MCF 10A (cell line): ENCODE results near the gene SLC35D2. TPM values are rescaled to one million over a fixed set of nuclear protein-coding genes. Genes with fewer than 3 reads are reported as not detected.
A peak's percentile ranks its signal among the peaks of the same experiment; 100 is the strongest.
"Not testable (repeated sequence)": the region's sequence is repeated elsewhere in the genome, so short reads cannot be mapped to it uniquely, and the experiment has no call there.

Experiments used
- BruUV-seq: library from RNA; stranded (reverse); fragments of 400-500 nt; replicated peaks from 2 replicates; lab custom pipeline; 2021; lab: Mats Ljungman, UMichigan
- CTCF ChIA-PET: fragments of 300-600 bp; sonication (Branson Sonifier 250); formaldehyde crosslinking; extraction: SDS; loops from one replicate; lab custom pipeline; 2021; ENCODE audit warnings: antibody characterized with exemption, inconsistent platforms; lab: Yijun Ruan, JAX
- POLR2A ChIA-PET: fragments of 300-600, 350-650 bp; sonication (Branson Sonifier 250); formaldehyde crosslinking; extraction: SDS; loops from one replicate; lab custom pipeline; 2020; ENCODE audit warnings: antibody characterized with exemption, inconsistent platforms; lab: Yijun Ruan, JAX
- DNase-seq: peaks from one replicate; pipeline ENCODE4 v3.0.0-alpha.2; 2018; ENCODE audit not compliant: unreplicated experiment
- H3K27ac Mint-ChIP-seq: one replicate; pipeline ENCODE4 v1.8.0; 2022; ENCODE audit warnings: mild to moderate bottlenecking, low read depth, mixed read lengths; ENCODE audit not compliant: unreplicated experiment
- H3K27me3 Mint-ChIP-seq: one replicate; pipeline ENCODE4 v1.8.0; 2022; ENCODE audit warnings: mixed read lengths; ENCODE audit not compliant: insufficient read depth, unreplicated experiment
- H3K36me3 Mint-ChIP-seq: one replicate; pipeline ENCODE4 v1.8.0; 2022; ENCODE audit warnings: mild to moderate bottlenecking, moderate library complexity, mixed read lengths; ENCODE audit not compliant: insufficient read depth, unreplicated experiment
- H3K4me1 Mint-ChIP-seq: one replicate; pipeline ENCODE4 v1.8.0; 2022; ENCODE audit warnings: mixed read lengths; ENCODE audit not compliant: insufficient read depth, unreplicated experiment
- H3K4me3 Mint-ChIP-seq: one replicate; pipeline ENCODE4 v1.8.0; 2022; ENCODE audit warnings: mild to moderate bottlenecking, moderate library complexity, mixed read lengths; ENCODE audit not compliant: unreplicated experiment
- H3K9me3 Mint-ChIP-seq: one replicate; pipeline ENCODE4 v1.8.0; 2022; ENCODE audit warnings: mixed read lengths; ENCODE audit not compliant: unreplicated experiment
- intact Hi-C: fragments of 100-400 bp; cut with micrococcal nuclease; formaldehyde crosslinking; loops from 2 replicates; pipeline ENCODE4 v1.14.1; 2022
- total RNA-seq: library from RNA; stranded (reverse); gene quantifications from 2 replicates; pipeline ENCODE4 v1.2.3, GENCODE V29; 2022
- TF ChIP-seq, protein P1 (sequence below): fragments of 200-600 bp; IDR thresholded peaks from one replicate; pipeline ENCODE4 v1.8.0; 2022; ENCODE audit warnings: antibody characterized with exemption, mild to moderate bottlenecking; ENCODE audit not compliant: unreplicated experiment

The SLC35D2 gene
- total RNA-seq, 1 experiment from 2014 or later = 20.8 TPM

DNA sequence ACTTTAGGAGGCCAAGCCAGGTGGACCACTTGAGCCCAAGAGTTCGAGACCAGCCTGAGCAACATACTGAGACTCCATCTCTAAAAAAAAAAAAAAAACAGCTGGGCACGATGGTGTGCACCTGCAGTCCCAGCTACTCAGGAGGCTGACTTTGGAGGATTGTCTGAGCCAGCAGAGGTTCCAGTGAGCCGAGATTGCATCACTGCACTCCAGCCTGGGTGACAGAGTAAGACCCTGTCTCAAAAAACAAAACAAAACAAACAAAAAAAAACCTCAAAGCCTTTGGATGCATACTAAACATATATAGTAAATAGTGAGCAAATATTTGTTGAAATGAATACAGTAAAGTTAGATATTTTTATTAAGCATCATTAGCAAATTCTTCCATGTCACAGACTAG is 5.3 kb downstream of the SLC35D2 start:
- peaks cover 34% of the 10 kb centered on the region for H3K4me1 Mint-ChIP-seq
- no peaks in the 10 kb centered on the region for H3K27me3 Mint-ChIP-seq
- H3K36me3 Mint-ChIP-seq = peaks cover 11% of the 10 kb centered on the region
- ChIA-PET CTCF (interaction anchor here (0.6 to 1.3 kb wide), 6 partner anchors 13 to 241 kb away, joined by 3 to 5 read pairs (median 4); no protein-coding TSS in a partner anchor), POLR2A (interaction anchor here (0.7 kb wide), 1 partner anchor 28 kb away, joined by 3 read pairs; no protein-coding TSS in a partner anchor)
- H3K4me3 Mint-ChIP-seq = no peak overlapping the region
- no peak overlapping the region for H3K27ac Mint-ChIP-seq
- BruUV-seq = no TSS peak
- intact Hi-C loops = no loop called here
- no peak for DNase-seq
- H3K9me3 Mint-ChIP-seq = no peaks in the 10 kb centered on the region
- TF ChIP-seq, protein P1, sequence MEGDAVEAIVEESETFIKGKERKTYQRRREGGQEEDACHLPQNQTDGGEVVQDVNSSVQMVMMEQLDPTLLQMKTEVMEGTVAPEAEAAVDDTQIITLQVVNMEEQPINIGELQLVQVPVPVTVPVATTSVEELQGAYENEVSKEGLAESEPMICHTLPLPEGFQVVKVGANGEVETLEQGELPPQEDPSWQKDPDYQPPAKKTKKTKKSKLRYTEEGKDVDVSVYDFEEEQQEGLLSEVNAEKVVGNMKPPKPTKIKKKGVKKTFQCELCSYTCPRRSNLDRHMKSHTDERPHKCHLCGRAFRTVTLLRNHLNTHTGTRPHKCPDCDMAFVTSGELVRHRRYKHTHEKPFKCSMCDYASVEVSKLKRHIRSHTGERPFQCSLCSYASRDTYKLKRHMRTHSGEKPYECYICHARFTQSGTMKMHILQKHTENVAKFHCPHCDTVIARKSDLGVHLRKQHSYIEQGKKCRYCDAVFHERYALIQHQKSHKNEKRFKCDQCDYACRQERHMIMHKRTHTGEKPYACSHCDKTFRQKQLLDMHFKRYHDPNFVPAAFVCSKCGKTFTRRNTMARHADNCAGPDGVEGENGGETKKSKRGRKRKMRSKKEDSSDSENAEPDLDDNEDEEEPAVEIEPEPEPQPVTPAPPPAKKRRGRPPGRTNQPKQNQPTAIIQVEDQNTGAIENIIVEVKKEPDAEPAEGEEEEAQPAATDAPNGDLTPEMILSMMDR = no peak

DNA sequence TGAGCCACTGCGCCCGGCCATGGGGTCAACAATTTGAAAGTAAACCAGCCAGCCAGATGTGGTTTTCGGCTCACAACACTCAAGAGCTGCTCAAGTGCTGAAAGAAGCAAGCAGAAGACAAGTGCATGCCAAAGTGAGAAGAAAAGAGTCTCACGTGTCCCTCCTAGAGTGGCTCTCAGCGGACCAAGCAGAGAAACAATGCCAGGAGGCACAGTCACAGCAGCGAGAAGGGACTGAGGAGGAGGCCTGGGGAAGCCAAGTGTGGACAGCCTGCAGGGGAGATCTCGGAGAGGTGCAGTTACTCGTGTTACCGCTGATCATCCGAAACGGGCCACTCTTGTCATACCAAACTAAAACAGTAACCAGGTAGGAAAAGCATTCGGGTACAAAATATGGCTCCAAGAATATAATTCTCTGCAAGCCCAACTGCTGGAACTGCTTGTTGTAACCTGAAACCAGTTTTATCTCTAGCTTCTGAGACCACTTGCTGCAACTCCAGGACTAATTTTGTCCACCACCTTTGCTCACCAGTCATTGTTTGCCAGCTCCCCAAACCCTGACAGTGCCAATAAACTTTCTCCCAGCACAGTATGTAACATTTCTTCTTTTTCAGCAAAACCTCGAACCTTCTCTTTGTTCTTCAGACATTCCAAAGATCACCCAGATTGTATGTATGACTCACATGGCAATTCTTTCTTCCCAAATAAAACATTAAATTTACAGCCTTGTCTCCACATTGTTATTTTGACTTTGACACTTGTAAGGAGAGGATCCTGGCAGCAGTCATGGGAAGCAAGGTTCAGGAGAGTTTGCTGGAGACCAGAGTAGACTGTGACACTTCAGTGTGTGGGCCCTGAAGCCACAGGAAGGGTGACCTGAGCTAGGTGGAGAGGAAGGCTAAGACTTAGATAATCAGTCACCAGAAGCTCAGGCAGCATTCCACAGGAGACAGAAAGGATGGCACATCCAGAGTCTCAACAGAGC is 6.3 kb downstream of the SLC35D2 start:
- H3K27me3 Mint-ChIP-seq = no peaks in the 10 kb centered on the region
- CTCF ChIA-PET = interaction anchor here (0.6 to 1.3 kb wide), 6 partner anchors 38 to 160 kb away, joined by 3 to 5 read pairs (median 3); no protein-coding TSS in a partner anchor
- no peak overlapping the region for H3K4me3 Mint-ChIP-seq

DNA sequence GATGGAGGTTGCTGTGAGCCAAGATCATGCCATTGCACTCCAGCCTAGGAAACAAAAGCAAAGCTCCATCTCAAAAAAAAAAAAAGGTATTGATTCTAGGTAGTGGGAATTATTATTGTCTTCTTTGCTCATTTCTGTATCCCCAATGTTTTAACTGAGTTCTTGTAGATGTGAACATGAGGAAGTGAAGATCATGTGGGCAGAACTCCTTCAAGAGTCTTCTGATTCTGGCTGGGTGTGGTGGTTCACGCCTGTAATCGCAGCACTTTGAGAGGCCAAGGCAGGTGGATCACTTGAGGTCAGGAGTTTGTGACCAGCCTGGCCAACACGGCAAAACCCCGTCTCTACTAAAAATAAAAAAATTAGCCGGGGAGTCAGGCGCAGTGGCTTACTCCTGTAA is 8.0 kb downstream of the SLC35D2 start:
- H3K9me3 Mint-ChIP-seq, intact Hi-C loops, H3K36me3 Mint-ChIP-seq, H3K27me3 Mint-ChIP-seq, H3K4me3 Mint-ChIP-seq, H3K27ac Mint-ChIP-seq, BruUV-seq, DNase-seq, POLR2A ChIA-PET: not testable (repeated sequence)
- peaks cover 20% of the 10 kb centered on the region for H3K4me1 Mint-ChIP-seq
- CTCF ChIA-PET = interaction anchor here (0.6 kb wide), 1 partner anchor 244 kb away, joined by 3 read pairs; the partner anchor contains the start of gene CDC14B

More for the DNA sequence above, 6.3 kb downstream of the SLC35D2 start:
- intact Hi-C loops = no loop called here
- BruUV-seq = no TSS peak
- peak; percentile 15 for DNase-seq
- H3K27ac Mint-ChIP-seq = peak overlapping the region; percentile 2
- peaks cover 34% of the 10 kb centered on the region for H3K4me1 Mint-ChIP-seq
- TF ChIP-seq, protein P1 = no peak
- POLR2A ChIA-PET = interaction anchor here (0.7 to 1.1 kb wide), 3 partner anchors 9 to 308 kb away, joined by 3 to 5 read pairs (median 3); no protein-coding TSS in a partner anchor
- no peaks in the 10 kb centered on the region for H3K9me3 Mint-ChIP-seq
- H3K36me3 Mint-ChIP-seq = peaks cover 11% of the 10 kb centered on the region

DNA sequence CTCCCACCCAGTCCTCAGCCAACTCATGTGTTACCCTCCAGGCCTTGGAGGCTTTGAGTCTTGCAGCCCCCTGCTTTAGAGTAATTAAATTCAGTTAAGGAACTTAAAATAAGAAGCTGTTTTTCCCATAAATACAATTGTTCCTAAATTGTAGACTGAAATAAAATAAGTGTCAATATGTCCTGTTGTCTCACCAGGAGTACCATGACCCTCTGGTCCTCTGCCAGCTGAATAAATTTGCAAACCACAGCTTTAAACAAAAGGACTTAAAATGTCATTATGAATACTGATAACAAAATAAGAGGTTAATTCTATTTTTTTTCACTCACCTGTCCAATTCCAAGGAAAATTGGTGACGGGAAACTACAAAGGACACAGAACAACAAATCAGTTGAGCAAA is 15.6 kb downstream of the SLC35D2 start:
- CTCF ChIA-PET = interaction anchor here (0.6 to 1.0 kb wide), 3 partner anchors 15 to 302 kb away, joined by 3 read pairs; no protein-coding TSS in a partner anchor
- no TSS peak for BruUV-seq
- Mint-ChIP-seq H3K36me3 (peaks cover 19% of the 10 kb centered on the region), H3K27ac (no peak overlapping the region), H3K27me3 (no peaks in the 10 kb centered on the region), H3K4me1 (no peaks in the 10 kb centered on the region), H3K9me3 (no peaks in the 10 kb centered on the region), H3K4me3 (no peak overlapping the region)
- POLR2A ChIA-PET = interaction anchor here (1.1 kb wide), 1 partner anchor 9 kb away, joined by 5 read pairs; no protein-coding TSS in a partner anchor
- TF ChIP-seq, protein P1 = no peak
- DNase-seq = no peak
- intact Hi-C loops = no loop called here
